ENCODE results near the gene PAX1.

The PAX1 gene

DNA sequence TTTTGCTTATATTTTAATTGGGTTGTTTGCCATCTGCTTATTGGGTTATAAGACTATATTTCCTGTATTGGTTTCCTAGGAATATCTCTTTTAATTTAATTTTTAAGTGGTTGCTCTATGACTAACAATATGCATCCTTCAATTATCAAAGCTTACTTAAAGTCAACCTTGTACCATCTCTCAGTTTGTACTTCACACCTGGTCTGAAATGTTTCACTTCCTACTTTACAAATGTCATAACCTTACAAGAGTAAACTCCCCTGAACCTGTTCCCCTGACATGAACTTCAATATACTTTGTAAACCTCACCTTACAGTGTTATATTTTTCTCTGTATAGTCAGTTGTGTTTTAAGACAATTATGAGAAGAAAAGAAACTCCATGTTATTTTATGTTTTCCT, 35.8 kb downstream of the PAX1 start:
- DNase-seq, result no peak

DNA sequence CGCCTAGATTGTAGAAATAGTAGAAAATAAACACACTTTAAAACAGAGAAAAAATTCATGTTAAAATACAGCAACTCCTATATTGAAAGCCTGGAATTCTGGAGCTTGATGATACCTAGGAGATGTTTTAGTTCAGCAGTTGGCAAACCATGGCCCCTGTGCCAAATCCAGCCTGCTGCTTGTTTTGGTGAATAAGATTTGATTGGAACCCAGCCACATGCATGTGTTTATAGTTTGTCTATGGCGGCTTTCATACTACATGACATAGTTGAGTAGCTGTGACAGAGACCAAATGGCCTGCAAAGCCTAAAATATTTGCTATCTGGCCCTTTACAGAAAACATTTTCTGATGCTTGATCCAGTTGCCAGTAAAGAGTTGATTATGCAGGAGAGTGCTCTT, 57.2 kb downstream of the PAX1 start:
- DNase-seq, result no peak

DNA sequence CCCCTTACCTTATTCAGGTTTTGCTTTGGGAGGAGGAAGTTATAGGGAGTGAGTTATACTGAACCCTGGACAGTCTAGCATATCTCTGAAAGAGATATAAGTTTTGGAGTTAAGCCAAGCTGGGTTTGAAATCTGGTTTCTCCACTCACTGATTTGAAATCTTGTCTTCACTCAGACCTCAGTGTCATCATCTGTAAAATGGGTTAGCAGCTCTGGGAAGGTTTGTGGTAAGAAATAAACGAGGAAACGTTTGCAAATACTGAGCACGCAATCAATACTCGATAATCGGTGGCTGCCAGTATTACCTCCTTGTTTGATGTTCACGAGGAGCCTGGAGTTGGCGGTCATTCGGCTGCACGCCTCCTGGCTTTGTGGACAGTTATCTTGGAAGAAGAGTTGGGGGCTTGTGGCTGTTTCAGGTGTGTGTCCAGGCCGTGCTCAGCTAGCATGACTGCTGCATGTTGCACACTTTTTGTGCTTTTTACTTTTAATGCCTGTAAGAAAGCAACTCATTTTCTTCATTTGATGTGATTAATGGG, 61.8 kb downstream of the PAX1 start:
- DNase-seq, result no peak

DNA sequence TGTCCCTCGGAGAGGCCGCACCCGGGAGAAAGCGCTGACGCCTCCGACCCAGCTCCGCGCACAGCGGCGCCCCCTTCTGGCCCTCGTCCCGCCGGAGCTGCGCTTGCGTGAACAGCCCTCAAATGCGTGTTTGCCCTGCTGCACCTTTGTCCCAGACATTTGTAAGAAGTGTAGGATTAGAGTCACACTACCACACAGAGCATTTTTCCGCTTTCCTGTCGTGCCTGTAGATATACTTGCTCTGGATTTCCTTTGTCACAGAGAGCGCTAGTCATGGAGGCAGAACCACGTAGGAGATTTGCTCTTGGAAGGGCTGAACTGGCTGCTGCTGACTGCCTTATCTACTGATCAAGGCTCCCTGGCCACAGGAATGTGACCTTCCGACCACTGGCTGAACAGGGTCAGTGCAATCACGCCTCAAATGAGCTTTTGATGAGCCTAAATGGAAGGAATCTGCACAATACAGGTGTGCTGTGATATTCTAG, 62.3 kb downstream of the PAX1 start:
- no peak for DNase-seq
